HG03558 (cell line): ENCODE data around the gene CADM1.
"Not testable (repeated sequence)": the region's sequence is repeated elsewhere in the genome, so short reads cannot be mapped to it uniquely, and the experiment has no call there.

Experiments
- ATAC-seq: cut with Tn5 transposase; IDR thresholded peaks from one replicate; pipeline ENCODE4 v1.9.1; 2021; ENCODE audit warnings: moderate number of reproducible peaks; ENCODE audit not compliant: unreplicated experiment; ENCODE audit errors: extremely low read depth

The CADM1 gene

GRCh38 chr11:115481528-115481927 lies 22.7 kb downstream of the CADM1 start:
- no peak for ATAC-seq

- ATAC-seq: no peak
These were observed 23.6 kb downstream of the CADM1 start for GRCh38 chr11:115480611-115481010.

- ATAC-seq: no peak
These were observed 26.8 kb downstream of the CADM1 start for GRCh38 chr11:115477410-115477809.

GRCh38 chr11:115476463-115477286 lies 27.5 kb downstream of the CADM1 start:
- no peak for ATAC-seq

- no peak for ATAC-seq
These were observed 28.7 kb downstream of the CADM1 start for GRCh38 chr11:115475564-115475963.

- ATAC-seq: not testable (repeated sequence)
These were observed 29.9 kb downstream of the CADM1 start for GRCh38 chr11:115474306-115474705.

- ATAC-seq: no peak
These were observed 31.0 kb downstream of the CADM1 start for GRCh38 chr11:115473167-115473566.

GRCh38 chr11:115471367-115471766 lies 32.8 kb downstream of the CADM1 start:
- no peak for ATAC-seq

- no peak for ATAC-seq
These were observed 33.3 kb downstream of the CADM1 start for GRCh38 chr11:115470928-115471327.

- ATAC-seq: no peak
These were observed 34.9 kb downstream of the CADM1 start for GRCh38 chr11:115469361-115469760.

- ATAC-seq: no peak
These were observed 38.1 kb downstream of the CADM1 start for GRCh38 chr11:115466122-115466521.

- no peak for ATAC-seq
These were observed 39.9 kb downstream of the CADM1 start for GRCh38 chr11:115464269-115464668.

GRCh38 chr11:115463606-115464005 lies 40.6 kb downstream of the CADM1 start:
- ATAC-seq: no peak

- ATAC-seq: no peak
These were observed 41.5 kb downstream of the CADM1 start for GRCh38 chr11:115462757-115463156.

GRCh38 chr11:115462004-115462541 lies 42.1 kb downstream of the CADM1 start:
- ATAC-seq: no peak

- ATAC-seq: no peak
These were observed 43.7 kb downstream of the CADM1 start for GRCh38 chr11:115460512-115460911.

GRCh38 chr11:115459563-115459962 lies 44.7 kb downstream of the CADM1 start:
- no peak for ATAC-seq

GRCh38 chr11:115458877-115459276 lies 45.3 kb downstream of the CADM1 start:
- ATAC-seq: no peak

GRCh38 chr11:115456019-115456418 lies 48.2 kb downstream of the CADM1 start:
- ATAC-seq: no peak

GRCh38 chr11:115455613-115456012 lies 48.6 kb downstream of the CADM1 start:
- no peak for ATAC-seq

GRCh38 chr11:115454525-115454924 lies 49.7 kb downstream of the CADM1 start:
- ATAC-seq: no peak
